HG03135 (cell line): Measurements from ENCODE around the gene MXD4.
"Not testable (repeated sequence)": the region's sequence is repeated elsewhere in the genome, so short reads cannot be mapped to it uniquely, and the experiment has no call there.

Experiments used
- ATAC-seq: cut with Tn5 transposase; IDR thresholded peaks from one replicate; pipeline ENCODE4 v1.9.1; 2021; ENCODE audit warnings: mild to moderate bottlenecking, moderate library complexity; ENCODE audit not compliant: unreplicated experiment

MXD4 gene

GRCh38 chr4:2241003-2241402, 20.9 kb downstream of the MXD4 start:
- ATAC-seq: no peak

DNA sequence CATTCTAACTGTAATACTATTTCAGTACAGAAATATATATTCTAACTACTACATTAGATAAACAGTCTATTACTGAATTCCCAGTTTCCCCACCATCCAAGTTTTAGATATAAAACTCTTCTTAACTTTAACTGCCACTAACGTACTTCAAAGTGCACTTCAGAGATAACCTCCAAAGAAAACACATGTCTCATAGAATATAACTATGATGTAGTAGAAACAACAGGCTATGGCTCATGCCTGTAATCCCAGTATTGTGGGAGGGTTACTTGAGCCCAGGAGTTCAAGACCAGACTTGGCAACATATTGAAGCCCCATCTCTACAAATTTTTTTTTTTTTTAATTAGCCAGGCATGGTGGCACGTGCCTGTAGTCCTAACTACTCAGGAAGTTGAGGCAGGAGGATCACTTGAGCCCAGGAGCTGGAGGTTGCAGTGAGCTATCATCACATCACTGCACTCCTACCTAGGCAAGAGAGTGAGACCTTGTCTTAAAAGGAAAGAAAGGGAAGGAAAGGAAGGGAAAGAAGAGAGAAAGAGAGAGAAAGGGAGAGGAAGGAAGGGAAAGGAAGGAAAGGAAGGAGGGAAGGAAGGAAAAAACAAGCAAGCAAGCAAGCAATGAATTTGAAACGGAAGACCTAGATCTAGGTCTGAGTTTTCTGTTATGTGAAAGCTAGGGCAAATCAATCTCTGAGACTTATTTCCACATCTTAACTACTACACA, 24.8 kb downstream of the MXD4 start:
- ATAC-seq: no peak

DNA sequence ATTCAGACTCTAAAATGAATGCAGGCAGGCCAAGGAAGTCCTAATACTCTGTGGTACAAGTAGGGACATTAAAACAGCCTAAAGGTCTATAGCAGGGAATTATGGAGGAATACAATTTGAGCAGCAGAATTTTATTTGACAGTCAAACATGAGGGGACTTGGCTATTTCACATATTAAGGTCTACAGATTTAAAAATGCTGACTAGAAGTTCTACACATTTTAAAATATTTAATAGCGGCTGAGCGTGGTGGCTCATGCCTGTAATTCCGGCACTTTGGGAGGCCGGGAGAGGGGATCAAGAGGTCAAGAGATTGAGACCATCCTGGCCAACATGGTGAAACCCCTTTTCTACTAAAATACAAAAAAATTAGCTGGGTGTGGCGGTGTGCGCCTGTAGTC, 30.8 kb downstream of the MXD4 start:
- no peak for ATAC-seq

DNA sequence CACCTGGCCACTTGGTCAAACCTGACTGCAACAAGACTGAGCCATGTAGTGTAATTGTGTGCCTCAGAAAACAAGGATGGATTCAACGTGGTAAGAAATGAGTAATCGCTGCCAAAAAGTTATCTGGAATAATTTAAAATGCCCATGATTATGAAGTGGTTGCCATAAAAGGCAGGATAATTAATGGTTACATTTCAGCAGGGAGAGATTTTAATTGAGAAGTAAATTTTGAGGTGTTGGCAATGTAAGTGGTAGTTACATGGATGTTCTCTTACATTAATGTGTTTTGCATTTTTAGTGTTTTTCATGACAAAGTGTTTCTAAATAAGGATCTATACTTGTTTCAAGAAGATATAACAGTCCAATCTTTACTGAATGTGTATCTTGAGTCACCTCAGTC, 35.6 kb downstream of the MXD4 start:
- no peak for ATAC-seq

GRCh38 chr4:2222838-2223237, 39.1 kb downstream of the MXD4 start:
- ATAC-seq: no peak

DNA sequence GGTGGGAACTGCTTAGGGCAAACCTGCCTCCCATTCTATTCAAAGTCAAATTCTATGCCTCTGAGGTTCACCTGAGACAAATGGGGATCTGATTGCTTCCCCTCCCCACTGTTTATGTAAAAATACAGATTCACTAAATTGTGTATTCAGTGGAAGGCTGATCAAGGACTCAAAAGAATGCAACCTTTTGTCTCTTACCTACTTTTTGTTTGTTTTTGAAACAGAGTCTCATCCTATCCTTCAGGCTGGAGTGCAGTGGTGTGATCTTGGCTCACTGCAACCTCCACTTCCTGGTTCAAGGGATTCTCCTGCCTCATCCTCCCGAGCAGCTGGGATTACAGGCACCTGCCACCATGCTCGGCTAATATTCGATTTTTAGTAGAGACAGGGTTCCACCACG, 40.5 kb downstream of the MXD4 start:
- not testable (repeated sequence) for ATAC-seq

DNA sequence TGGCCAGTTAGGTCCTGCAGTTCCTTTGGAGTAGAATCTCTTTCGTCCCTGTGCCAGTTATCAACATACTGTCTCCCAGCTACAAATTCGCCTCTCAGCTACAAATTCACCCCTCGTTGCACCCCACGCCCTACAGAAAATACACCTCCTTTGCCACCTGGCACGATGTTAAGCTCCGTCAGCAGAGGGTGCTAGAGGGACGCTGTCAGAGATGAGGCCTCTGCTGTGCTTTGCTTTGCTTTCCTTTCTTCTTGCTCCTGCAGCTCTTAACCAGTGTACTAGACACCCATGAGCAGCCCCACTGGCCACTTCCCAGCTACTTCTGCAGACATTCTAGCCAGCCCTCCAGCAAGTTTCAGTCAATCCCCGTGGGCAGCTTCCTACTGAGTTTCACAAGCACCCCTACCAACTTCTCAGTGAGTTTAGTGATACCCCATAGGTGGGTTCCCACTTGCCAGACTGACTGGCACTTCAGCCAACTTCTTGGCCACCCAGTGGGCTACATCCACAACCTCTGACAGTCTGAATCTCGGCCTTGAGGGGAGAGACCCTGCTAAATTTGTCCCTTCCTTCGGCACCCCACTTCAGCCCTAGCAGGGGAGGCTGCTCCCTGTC, 41.8 kb downstream of the MXD4 start:
- peak; percentile 62 for ATAC-seq

- no peak for ATAC-seq
Observed at GRCh38 chr4:2219233-2219760, 42.6 kb downstream of the MXD4 start.

DNA sequence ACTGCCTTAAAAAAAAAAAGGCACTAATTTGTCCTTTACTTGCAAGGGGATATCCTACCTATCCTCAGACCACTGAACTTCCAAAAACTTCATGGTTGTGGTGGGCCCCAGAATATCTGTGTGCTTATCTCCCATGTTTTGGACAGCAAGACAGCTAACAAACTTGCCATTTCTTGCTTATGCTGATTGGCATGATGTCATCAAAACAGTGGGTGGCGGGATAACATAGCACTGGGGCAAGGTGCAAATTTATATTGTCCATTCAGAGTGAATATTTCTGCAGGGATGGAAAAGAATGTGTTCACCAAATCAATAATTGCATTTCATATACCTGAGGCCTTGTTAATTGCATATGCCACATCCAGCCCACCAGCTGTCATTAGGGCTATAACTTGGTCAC, 43.5 kb downstream of the MXD4 start:
- no peak for ATAC-seq

DNA sequence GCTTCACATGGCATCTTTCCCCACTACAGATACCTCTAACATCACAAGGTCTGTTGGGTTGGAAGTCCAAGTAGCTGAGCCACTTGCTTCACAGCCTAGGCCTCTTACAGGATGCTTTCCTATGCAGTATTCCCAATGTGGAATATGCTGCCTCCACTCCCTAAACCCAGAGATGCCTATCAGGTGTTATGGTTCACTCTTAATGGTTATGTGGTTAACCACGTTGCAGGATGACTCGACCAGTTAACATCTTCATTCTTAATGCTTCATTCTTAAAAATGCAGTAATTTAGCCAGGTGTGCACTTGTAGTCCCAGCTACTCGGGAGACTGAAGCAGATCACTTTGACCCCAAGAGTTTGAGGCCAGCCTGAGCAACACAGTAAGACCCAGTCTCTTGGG, 44.2 kb downstream of the MXD4 start:
- no peak for ATAC-seq

GRCh38 chr4:2212831-2213230, 49.1 kb downstream of the MXD4 start:
- no peak for ATAC-seq

- not testable (repeated sequence) for ATAC-seq
Observed at GRCh38 chr4:2202789-2203188, 59.1 kb downstream of the MXD4 start.
